Mesenchymal stem cell (in vitro differentiated cells and primary cell): ENCODE results near the gene HK3.

ENCODE experiments used
- DNase-seq: peaks from one replicate; pipeline ENCODE4 v3.0.0-alpha.2; 2013
- H2AFZ ChIP-seq: one replicate; pipeline ENCODE4 v1.6.1; 2013; ENCODE audit warnings: low read depth, mild to moderate bottlenecking, control low read depth, inconsistent platforms, low read length, moderate library complexity
- H2AK5ac ChIP-seq: 2 replicates; pipeline ENCODE4 v1.6.1; 2013; ENCODE audit warnings: low read length, moderate library complexity, mild to moderate bottlenecking, inconsistent platforms; ENCODE audit not compliant: severe bottlenecking
- H2BK120ac ChIP-seq: one replicate; pipeline ENCODE4 v1.6.1; 2013; ENCODE audit warnings: low read depth, mild to moderate bottlenecking, inconsistent platforms, low read length, moderate library complexity
- H2BK12ac ChIP-seq, 2 experiments: one replicate each; pipeline ENCODE4 v1.6.1; 2013; ENCODE audit warnings: inconsistent platforms in 2 of 2, low read length in 2 of 2, mild to moderate bottlenecking in 2 of 2, moderate library complexity in 2 of 2, control low read depth in 1 of 2
- H2BK15ac ChIP-seq: one replicate; pipeline ENCODE4 v1.6.1; 2013; ENCODE audit warnings: mild to moderate bottlenecking, low read depth, inconsistent platforms; ENCODE audit not compliant: poor library complexity, severe bottlenecking
- H2BK5ac ChIP-seq: 2 replicates; pipeline ENCODE4 v1.6.1; 2013; ENCODE audit warnings: low read depth, mild to moderate bottlenecking, low read length, control low read depth, inconsistent platforms; ENCODE audit not compliant: poor library complexity, severe bottlenecking
- H3K14ac ChIP-seq, 2 experiments: one replicate each; pipeline ENCODE4 v1.6.1; 2013; ENCODE audit warnings: inconsistent platforms in 2 of 2, low read length in 2 of 2, control low read depth in 1 of 2, mild to moderate bottlenecking in 1 of 2, moderate library complexity in 1 of 2
- H3K18ac ChIP-seq, 2 experiments: one replicate each; pipeline ENCODE4 v1.6.1; 2013; ENCODE audit warnings: inconsistent platforms in 2 of 2, low read length in 2 of 2, control low read depth in 1 of 2, low read depth in 1 of 2, mild to moderate bottlenecking in 1 of 2
- H3K23ac ChIP-seq, 2 experiments: one replicate each; pipeline ENCODE4 v1.6.1; 2013; ENCODE audit warnings: inconsistent platforms in 2 of 2, low read length in 2 of 2, mild to moderate bottlenecking in 2 of 2, moderate library complexity in 2 of 2, control low read depth in 1 of 2
- H3K27ac ChIP-seq: 2 replicates; pipeline ENCODE4 v1.5.1; 2013; ENCODE audit warnings: mild to moderate bottlenecking, moderate library complexity, low read length, control low read depth, inconsistent platforms; ENCODE audit not compliant: poor library complexity, severe bottlenecking
- H3K27me3 ChIP-seq, 2 experiments: 2 replicates each; pipeline versions ENCODE4 v1.6.1 to v1.7.0; 2013; ENCODE audit warnings: low read length in 2 of 2, mild to moderate bottlenecking in 2 of 2, moderate library complexity in 2 of 2, control low read depth in 1 of 2, inconsistent platforms in 1 of 2; ENCODE audit not compliant: control insufficient read depth in 1 of 2, insufficient read depth in 1 of 2
- H3K36me3 ChIP-seq, 2 experiments: 2 replicates each; pipeline versions ENCODE4 v1.6.1 to v1.7.0; 2013; ENCODE audit warnings: low read length in 2 of 2, control low read depth in 1 of 2, inconsistent platforms in 1 of 2, low read depth in 1 of 2, mild to moderate bottlenecking in 1 of 2; ENCODE audit not compliant: insufficient read depth in 2 of 2, control insufficient read depth in 1 of 2
- H3K4ac ChIP-seq, 2 experiments: one replicate each; pipeline ENCODE4 v1.6.1; 2013; ENCODE audit warnings: inconsistent platforms in 2 of 2, low read length in 2 of 2, mild to moderate bottlenecking in 2 of 2, moderate library complexity in 2 of 2, control low read depth in 1 of 2, low read depth in 1 of 2
- H3K4me1 ChIP-seq: 2 replicates; pipeline ENCODE4 v1.6.1; 2013; ENCODE audit warnings: low read depth, low read length, control low read depth; ENCODE audit not compliant: control insufficient read depth, insufficient read depth
- H3K4me2 ChIP-seq: 2 replicates; pipeline ENCODE4 v1.6.1; 2013; ENCODE audit warnings: low read length, mild to moderate bottlenecking, inconsistent platforms; ENCODE audit not compliant: poor library complexity, severe bottlenecking
- H3K4me3 ChIP-seq, 2 experiments: 2 replicates each; pipeline versions ENCODE4 v1.5.1 to v1.7.0; 2013; ENCODE audit warnings: low read length in 2 of 2, mild to moderate bottlenecking in 2 of 2, control low read depth in 1 of 2, low read depth in 1 of 2; ENCODE audit not compliant: insufficient read depth in 1 of 2
- H3K79me1 ChIP-seq: replicated peaks from 2 replicates; pipeline ENCODE4 v1.6.1; 2013; ENCODE audit warnings: mild to moderate bottlenecking, control low read depth, low read length, inconsistent platforms; ENCODE audit not compliant: poor library complexity, severe bottlenecking
- H3K9ac ChIP-seq: 2 replicates; pipeline ENCODE4 v1.7.0; 2013; ENCODE audit warnings: mild to moderate bottlenecking, low read length, moderate library complexity
- H3K9me3 ChIP-seq: 2 replicates; pipeline ENCODE4 v1.7.0; 2013; ENCODE audit warnings: mild to moderate bottlenecking, low read length; ENCODE audit not compliant: control insufficient read depth
- H4K8ac ChIP-seq: one replicate; pipeline ENCODE4 v1.6.1; 2013; ENCODE audit warnings: inconsistent platforms, mild to moderate bottlenecking, low read length, moderate library complexity
- H4K91ac ChIP-seq: one replicate; pipeline ENCODE4 v1.6.1; 2013; ENCODE audit warnings: mild to moderate bottlenecking, low read length, inconsistent platforms
- WGBS: methylation state at CpG from one replicate; pipeline ENCODE4 v1.1.7; 2013; ENCODE audit warnings: mixed read lengths; 5-methylcytosine and 5-hydroxymethylcytosine counted together

Gene HK3

DNA sequence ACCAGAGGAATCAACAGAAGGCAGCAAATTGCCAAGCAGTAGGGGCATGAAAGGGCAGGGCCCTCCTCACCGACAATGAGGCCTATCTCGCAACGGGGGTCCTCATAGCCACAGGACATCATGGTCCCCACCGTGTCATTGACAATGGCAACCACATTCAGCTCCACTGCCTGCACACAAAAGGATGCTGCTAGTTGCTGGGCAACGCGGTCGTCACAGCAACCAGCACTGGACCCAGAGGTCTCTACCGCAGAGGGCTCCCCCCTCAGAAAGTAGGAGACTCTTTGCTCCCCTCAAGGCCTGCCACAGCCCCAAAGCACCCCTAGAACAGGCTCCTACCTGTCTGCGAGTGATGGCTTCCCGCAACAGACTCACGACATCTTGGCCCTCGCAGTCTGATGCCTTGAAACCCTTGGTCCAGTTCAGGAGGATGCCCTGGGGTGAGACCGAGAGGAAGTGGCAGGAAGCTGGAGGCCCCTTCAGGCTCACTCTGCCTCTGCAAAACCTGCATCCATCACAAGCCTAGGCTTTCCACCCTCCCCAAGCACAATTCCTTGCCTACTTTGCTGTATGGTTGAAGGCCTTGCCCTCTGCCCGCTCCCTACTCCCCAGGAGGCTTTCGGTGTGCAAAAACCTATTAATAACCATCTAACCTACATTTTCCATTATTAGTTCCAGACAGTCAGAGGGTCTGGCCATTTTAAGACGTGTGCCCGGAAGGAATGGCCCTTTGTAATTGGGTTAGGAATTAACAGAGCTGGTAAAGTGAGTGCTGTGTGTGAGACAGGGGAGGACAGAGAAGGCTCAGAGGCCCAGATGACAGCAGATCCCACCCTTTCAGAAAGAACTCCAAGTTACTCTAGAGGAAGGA, 15.2 kb downstream of the HK3 start:
- Histone ChIP-seq H2BK15ac (no peak overlapping the region), H3K4ac (no peak overlapping the region), H3K23ac (no peak overlapping the region), H2AK5ac (no peak overlapping the region), H4K91ac (no peak overlapping the region), H3K14ac (no peak overlapping the region), H3K18ac (no peak overlapping the region), H3K4me2 (no peak overlapping the region), H2BK120ac (no peak overlapping the region), H3K4me1 (peaks cover 11% of the 10 kb centered on the region), H2AFZ (no peak overlapping the region), H3K9ac (no peak overlapping the region), H3K27ac (no peak overlapping the region), H4K8ac (no peak overlapping the region), H2BK5ac (no peak overlapping the region), H2BK12ac (no peak overlapping the region), H3K27me3 (peaks cover 0 to 57% of the 10 kb centered on the region in 2 experiments), H3K9me3 (no peaks in the 10 kb centered on the region), H3K4me3 (no peak overlapping the region), H3K36me3 (peaks cover 0 to 31% of the 10 kb centered on the region in 2 experiments), H3K79me1 (no peaks in the 10 kb centered on the region)
- no peak for DNase-seq
- 93% methylated on average over 16 of the region's 17 CpGs for WGBS

DNA sequence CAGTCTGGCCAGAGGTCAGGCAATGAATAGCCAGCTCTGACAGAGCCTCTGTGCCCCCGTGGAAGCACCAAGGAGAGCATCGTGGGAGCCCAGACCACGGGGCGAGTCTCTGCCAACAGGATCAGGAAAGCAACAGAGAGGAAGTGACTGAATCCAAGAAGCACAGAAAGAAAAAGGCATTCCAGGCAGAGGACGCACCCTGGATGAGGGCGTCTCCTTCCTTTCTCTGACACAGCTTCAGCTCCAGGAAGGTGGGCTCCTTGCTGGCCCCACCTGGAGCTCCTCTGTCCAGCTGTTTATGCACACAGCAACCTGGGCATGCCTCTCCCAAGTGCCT, 16.6 kb downstream of the HK3 start:
- Histone ChIP-seq H3K36me3 (peaks cover 0 to 42% of the 10 kb centered on the region in 2 experiments), H4K8ac (no peak overlapping the region), H3K9ac (no peak overlapping the region), H4K91ac (no peak overlapping the region), H3K14ac (no peak overlapping the region), H3K18ac (no peak overlapping the region), H3K27me3 (peaks cover 0 to 66% of the 10 kb centered on the region in 2 experiments), H3K4me3 (no peak overlapping the region), H3K23ac (no peak overlapping the region), H3K27ac (no peak overlapping the region), H2AK5ac (no peak overlapping the region), H2AFZ (no peak overlapping the region), H2BK5ac (no peak overlapping the region), H3K4me1 (peaks cover 18% of the 10 kb centered on the region), H3K4ac (no peak overlapping the region), H3K9me3 (no peaks in the 10 kb centered on the region), H2BK12ac (no peak overlapping the region), H2BK120ac (no peak overlapping the region), H2BK15ac (no peak overlapping the region), H3K79me1 (no peaks in the 10 kb centered on the region), H3K4me2 (no peak overlapping the region)
- 77% methylated on average over 6 of the region's 6 CpGs for WGBS
- no peak for DNase-seq

DNA sequence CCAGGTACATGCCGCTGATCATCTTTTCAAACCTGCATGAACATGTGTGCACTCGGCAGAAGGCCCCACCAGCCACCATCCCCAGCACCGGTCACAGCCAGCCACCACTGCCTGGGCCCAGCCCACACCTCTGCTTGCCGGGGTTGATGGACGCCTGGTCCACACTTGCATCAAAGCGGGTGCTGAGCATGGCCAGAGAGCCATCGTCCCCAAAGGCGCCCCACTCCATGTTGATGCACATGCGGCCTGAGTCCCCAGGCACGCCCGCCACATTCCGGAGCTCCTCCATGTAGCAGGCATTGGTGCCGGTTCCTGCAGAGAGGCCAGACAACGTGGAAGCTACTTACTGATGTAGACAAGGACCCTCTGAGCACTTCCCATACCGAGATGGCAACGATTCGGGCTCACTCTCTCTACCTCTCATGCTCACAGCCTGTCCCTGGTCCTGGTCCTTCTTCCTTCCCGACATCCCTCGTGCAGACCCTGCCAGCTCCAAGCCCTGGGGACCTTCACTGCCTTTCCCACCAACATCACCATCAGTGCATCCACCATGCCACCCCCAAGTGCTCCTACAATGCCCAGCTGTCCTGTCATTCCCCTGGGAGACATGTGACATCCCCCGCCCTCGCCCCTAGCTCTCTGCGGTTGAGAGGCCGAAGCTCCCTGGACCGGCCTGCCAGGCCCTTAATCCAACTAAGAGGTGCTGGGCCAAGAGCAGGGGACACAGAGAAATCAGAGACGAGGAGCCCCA, 17.2 kb downstream of the HK3 start:
- H3K4ac ChIP-seq: no peak overlapping the region
- no peak overlapping the region for H4K8ac ChIP-seq
- no peak overlapping the region for H2AK5ac ChIP-seq
- no peak overlapping the region for H2BK5ac ChIP-seq
- H2BK12ac ChIP-seq: no peak overlapping the region
- H3K79me1 ChIP-seq: no peaks in the 10 kb centered on the region
- H3K27ac ChIP-seq: no peak overlapping the region
- no peak overlapping the region for H2BK120ac ChIP-seq
- H3K27me3 ChIP-seq: peaks cover 0 to 69% of the 10 kb centered on the region in 2 experiments
- H3K9ac ChIP-seq: no peak overlapping the region
- DNase-seq: no peak
- H3K23ac ChIP-seq: no peak overlapping the region
- H3K4me1 ChIP-seq: peaks cover 21% of the 10 kb centered on the region
- no peaks in the 10 kb centered on the region for H3K9me3 ChIP-seq
- H2BK15ac ChIP-seq: no peak overlapping the region
- no peak overlapping the region for H4K91ac ChIP-seq
- H3K14ac ChIP-seq: no peak overlapping the region
- H3K4me3 ChIP-seq: no peak overlapping the region
- 87% methylated on average over 25 of the region's 25 CpGs for WGBS
- H3K18ac ChIP-seq: no peak overlapping the region
- H3K36me3 ChIP-seq: peaks cover 0 to 42% of the 10 kb centered on the region in 2 experiments
- H3K4me2 ChIP-seq: no peak overlapping the region
- no peak overlapping the region for H2AFZ ChIP-seq

DNA sequence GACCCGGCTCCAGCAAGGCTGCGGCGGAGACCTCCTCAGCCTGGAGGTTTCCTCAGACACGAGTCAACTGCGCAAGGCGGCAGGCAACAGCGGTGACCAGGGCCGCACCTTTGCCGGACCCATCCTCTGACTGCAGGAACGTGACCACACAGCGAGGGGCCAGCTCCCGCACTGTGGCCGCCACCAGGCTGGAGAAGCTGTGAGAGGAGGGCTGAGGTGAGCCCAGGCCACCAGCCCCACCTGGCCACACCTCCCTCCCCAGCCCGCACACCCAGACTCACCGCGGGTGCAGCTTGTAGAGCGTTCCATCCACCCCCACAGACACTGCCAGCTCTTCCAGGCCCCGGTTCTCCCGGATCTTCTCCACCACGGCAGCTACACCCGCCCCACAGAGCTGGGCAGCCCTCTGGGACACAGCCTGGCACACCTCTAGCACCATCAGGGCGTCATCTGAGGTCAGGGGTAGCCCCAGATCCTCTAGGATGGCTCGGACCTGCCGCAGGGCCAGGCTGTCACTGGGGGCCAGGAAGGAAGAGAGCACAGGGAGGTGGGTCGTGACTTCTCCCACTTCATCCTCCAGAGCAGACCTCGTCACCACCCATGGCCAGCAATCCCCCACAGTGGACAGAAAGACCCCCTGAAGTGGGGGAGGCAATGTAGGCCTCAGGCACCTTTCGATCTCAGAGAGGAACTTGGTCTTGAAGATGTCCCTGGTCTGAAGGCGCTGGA, 18.0 kb downstream of the HK3 start:
- Histone ChIP-seq H3K27me3 (peaks cover 0 to 77% of the 10 kb centered on the region in 2 experiments), H4K8ac (no peak overlapping the region), H3K18ac (no peak overlapping the region), H3K4me2 (no peak overlapping the region), H2BK15ac (no peak overlapping the region), H2BK12ac (no peak overlapping the region), H2BK5ac (no peak overlapping the region), H3K4ac (no peak overlapping the region), H4K91ac (no peak overlapping the region), H2AFZ (no peak overlapping the region), H2AK5ac (no peak overlapping the region), H3K9me3 (no peaks in the 10 kb centered on the region), H3K27ac (no peak overlapping the region), H3K4me1 (peaks cover 29% of the 10 kb centered on the region), H3K9ac (no peak overlapping the region), H3K23ac (no peak overlapping the region), H3K36me3 (peaks cover 0 to 45% of the 10 kb centered on the region in 2 experiments), H3K14ac (no peak overlapping the region), H3K4me3 (no peak overlapping the region), H2BK120ac (no peak overlapping the region), H3K79me1 (no peaks in the 10 kb centered on the region)
- no peak for DNase-seq
- 85% methylated on average over 24 of the region's 28 CpGs for whole genome bisulfite sequencing
